PFSK-1 (cell line): Measurements from ENCODE around the gene UQCR10.

Experiments used
- POLR2AphosphoS5 ChIP-seq: IDR thresholded peaks from 2 replicates; pipeline ENCODE4 v1.6.1; 2012; ENCODE audit warnings: low read depth, mild to moderate bottlenecking, control low read depth, low read length, moderate library complexity
- REST ChIP-seq, 2 experiments: IDR thresholded peaks; 2 replicates each; pipeline versions ENCODE4 v1.6.1 to v1.8.0; 2011 to 2012; ENCODE audit warnings: low read depth in 2 of 2, low read length in 2 of 2, control low read depth in 1 of 2, inconsistent platforms in 1 of 2, mild to moderate bottlenecking in 1 of 2, moderate library complexity in 1 of 2; ENCODE audit not compliant: insufficient read depth in 1 of 2
- TAF1 ChIP-seq: IDR thresholded peaks from 2 replicates; pipeline ENCODE4 v1.6.1; 2012; ENCODE audit warnings: low read length, control low read depth, borderline replicate concordance; ENCODE audit not compliant: insufficient read depth

- TF ChIP-seq TAF1 = no peak
- no peak for TF ChIP-seq REST (IDR thresholded peaks at IDR 0.05; ENCODE audit: insufficient read depth in 1 of 2, low read depth in 2 of 2, low read length in 2 of 2)
- TF ChIP-seq POLR2AphosphoS5 = no peak
Observed at GRCh38 chr22:29801796-29802195, 34.6 kb downstream of the UQCR10 start.
